Gastrocnemius medialis (tissue), 4 donors: ENCODE measurements around the gene SESN3.

ENCODE experiments used
- CTCF ChIP-seq, 5 experiments: fragments of 450-650 bp in 3 of 5; fragments of 200-600 bp in 2 of 5; sonication (generic) in 2 of 5; IDR thresholded peaks in 4 of 5; conservative IDR thresholded peaks in 1 of 5; 1 replicate in 4 of 5; 2 replicates in 1 of 5; pipeline ENCODE4 v1.5.1; 2016 to 2019; ENCODE audit warnings: antibody characterized with exemption in 5 of 5, mild to moderate bottlenecking in 3 of 5, moderate library complexity in 3 of 5
- POLR2A ChIP-seq, 2 donors: fragments of 450-650 bp; IDR thresholded peaks; one replicate each; pipeline ENCODE4 v1.6.1; 2017; ENCODE audit warnings: antibody characterized with exemption in 2 of 2, mild to moderate bottlenecking in 2 of 2, moderate library complexity in 2 of 2

DNA sequence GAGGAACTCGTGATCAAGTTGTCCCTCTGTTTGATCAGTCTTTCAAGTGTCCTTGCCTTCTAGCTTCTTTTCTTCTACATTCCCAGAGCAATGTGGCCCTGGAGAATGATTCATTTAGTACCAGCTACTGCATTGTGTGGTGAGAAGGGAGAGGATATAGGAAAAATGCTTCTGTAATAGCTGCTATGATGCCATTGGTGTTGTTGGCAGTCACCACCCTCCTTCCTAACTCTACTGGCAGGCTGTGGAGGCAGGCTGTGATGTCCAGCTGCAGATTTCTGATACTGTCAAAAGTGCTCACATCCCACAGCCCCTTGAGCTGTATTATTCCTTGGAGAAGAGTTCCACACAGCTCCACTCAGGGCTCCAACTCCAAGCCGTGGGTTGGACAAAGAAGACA, 88.6 kb downstream of the SESN3 start:
- TF ChIP-seq CTCF (IDR thresholded peaks at IDR 0.05 in 4 of 5, conservative IDR thresholded peaks at IDR 0.05 in 1 of 5) = no peak
- TF ChIP-seq POLR2A (IDR thresholded peaks at IDR 0.05) = no peak
